GM18858 (cell line): ENCODE data around the gene MAGEB1.
A peak's percentile ranks its signal among the peaks of the same experiment; 100 is the strongest.

Experiments used
- ATAC-seq: cut with Tn5 transposase; IDR thresholded peaks from one replicate; pipeline ENCODE4 v1.9.1; 2021; ENCODE audit not compliant: unreplicated experiment

Gene MAGEB1

DNA sequence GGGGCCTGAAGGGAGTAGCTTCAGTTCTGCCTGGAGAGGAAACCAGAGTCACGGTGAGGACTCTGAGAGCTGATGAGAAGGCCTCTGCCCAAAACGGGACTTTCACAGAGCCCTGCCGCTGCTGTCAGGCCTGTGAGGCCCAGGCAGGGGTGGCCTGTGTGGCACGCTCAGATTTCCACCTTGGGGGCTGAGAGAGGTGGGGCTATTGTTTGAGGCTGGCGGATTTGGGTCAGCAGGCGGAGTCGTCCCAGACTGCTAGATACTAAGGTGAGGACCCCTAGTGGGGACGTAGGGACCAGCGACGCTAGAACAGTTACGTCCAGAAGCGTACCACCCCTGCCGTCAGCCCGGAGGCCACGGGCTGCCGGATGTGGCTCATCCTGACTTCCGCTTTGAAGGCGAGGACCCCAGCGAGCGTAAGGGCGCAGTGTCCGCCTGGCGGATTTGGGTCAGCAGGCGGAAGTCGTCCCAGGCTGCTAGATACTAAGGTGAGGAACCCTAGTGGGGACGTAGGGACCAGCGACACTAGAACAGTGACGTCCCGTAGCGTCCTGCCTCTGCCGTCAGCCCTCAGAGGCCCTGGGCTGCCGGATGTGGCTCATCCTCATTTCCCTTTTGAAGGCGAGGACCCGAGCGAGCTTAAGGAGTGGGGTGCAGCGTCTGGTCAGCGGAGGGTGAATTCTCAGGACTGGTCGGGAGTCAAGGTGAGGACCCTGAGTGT lies at the start of gene MAGEB1:
MAGEB1 (plus strand) TSS at position 378 of the 721 bp plus-strand sequence. CDS start 3,348 bp downstream, outside the sequence.
- no peak for ATAC-seq

DNA sequence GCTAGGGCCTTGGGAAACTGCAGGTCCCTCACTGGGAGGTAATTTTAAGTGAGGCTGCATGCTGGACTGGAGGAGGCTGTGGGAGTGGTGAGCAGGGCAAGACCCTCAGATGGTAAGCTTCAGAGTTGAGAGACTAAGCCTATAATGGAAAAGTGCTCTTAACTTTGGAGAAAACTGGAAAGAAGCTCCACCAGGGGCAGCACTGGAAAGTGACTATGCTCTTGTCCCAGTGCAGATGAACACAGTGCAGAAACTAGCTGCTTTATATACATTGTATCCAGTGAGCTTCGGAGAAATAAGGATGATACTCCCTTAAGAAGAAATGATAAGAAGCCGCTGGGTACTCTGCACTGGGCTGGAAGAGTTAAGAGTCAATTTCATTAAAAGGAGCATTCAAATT lies 34.8 kb upstream of the MAGEB1 start:
- ATAC-seq = no peak

- ATAC-seq = no peak
Measured at GRCh38 chrX:30215357-30215843, 31.5 kb upstream of the MAGEB1 start, which contains the start of gene MAGEB2. MAGEB2 (plus strand) TSS chrX:30215563; CDS start chrX:30218581, 3,018 bp downstream.

GRCh38 chrX:30217465-30217864 lies 29.5 kb upstream of the MAGEB1 start:
- ATAC-seq = no peak

- no peak for ATAC-seq
Measured at GRCh38 chrX:30219372-30219771, 27.6 kb upstream of the MAGEB1 start.

- ATAC-seq = no peak
Measured at GRCh38 chrX:30220661-30221060, 26.3 kb upstream of the MAGEB1 start.

DNA sequence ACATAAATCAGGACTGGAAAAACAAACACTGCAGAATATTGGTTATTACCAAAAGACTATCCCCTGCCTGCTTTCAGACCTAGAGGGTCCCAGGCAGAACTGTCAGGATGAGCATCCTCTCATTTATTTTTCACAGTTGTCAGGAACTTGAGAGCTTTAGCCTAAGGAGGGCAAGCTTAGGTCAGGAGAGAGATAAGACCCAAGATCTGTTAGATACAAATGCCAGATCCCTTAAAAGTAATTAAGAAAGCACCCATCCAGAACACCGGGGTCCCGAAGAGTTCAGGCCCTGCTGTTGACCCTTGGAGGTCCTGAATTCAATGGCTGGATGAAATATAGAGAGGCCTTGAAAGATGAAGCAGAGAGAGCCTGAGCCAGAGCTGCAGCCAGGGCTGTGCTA lies 22.4 kb upstream of the MAGEB1 start:
- no peak for ATAC-seq

DNA sequence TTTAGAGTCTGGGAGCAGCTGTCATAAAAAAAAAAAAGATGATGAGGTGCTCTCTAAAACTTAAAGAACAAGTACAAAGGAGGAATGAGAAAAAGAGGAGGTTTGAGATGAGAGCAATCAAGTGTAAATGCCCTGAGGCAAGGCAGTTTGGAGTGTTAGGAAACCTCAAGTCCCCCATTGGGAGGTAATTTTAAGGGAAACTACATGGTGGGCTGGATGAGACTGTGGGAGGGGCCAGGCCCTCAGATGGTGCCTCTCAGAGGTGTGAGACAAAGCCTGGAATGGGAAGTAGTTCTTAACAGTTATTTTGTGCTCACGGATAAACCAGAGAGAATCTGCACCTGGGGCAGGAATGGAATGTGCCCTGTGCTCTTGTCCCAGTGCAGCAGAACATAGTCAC lies 18.4 kb upstream of the MAGEB1 start:
- ATAC-seq = no peak

DNA sequence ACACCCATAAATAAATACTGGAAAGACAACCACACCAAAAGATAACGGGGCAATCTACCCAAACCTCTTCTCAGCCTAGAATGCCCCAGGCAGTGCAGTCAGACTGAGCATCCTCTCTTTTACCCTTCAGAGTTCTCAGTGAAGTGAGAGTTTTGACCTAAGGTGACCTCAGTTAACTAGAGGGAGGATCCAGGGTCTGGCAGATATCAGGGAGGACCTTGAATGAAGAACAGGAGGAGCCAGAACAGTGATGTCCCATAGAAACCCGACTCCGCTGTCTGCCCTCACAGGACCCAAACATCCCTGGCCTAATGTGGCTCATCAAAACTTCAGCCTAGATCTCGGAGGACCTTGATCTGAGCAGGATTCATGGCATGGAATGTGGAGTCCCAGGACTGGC lies 16.6 kb upstream of the MAGEB1 start, which contains the start of gene MAGEB3:
MAGEB3 (plus strand) TSS at position 263 of the 400 bp plus-strand sequence. CDS start 5,268 bp downstream, outside the sequence.
- no peak for ATAC-seq

GRCh38 chrX:30241724-30242415 lies 5.1 kb upstream of the MAGEB1 start, which contains the start of gene MAGEB4:
MAGEB4 (plus strand) TSS chrX:30242000; CDS start chrX:30242136, 136 bp downstream.
- no peak for ATAC-seq

DNA sequence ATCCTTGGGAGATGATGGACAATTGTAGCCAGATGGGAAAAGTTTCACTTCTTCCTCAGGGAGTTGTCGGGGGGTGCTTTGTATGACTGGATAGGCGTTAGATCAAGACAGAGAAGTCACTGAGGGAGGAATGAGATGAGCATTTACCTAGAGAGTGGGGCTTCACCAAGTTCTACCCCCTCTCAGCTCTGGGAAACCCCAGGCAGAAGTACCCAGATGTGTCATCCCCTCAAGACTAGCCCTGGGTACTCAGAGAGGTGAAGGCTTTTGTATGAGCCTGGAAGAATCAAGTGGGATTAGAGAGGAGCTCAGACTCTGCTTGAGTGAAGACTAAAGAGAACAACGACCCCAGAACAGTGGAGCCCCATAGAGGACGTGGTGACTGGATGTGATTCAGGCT lies 1.9 kb downstream of the MAGEB1 start:
- ATAC-seq = peak; percentile 52

GRCh38 chrX:30253257-30253656 lies 6.3 kb downstream of the MAGEB1 start:
- peak; percentile 49 for ATAC-seq

DNA sequence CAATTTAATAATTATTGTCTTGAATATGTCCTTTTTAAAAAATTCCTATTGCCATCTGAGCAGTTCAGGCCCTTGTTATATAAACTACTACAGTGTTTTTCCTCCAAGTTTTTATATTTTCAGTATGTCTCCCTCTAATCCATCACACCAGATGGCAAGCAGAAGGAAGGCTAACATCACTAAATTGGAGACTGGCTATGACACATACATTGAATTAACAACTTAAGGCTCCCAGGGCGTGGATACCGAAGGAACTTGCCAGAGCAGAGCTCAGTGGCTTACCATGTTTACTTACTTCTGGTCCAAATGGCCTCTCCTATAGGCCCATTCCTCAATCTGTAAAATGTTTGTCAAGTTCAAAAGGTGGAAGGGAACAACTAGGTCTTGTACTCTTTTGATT lies 13.0 kb downstream of the MAGEB1 start:
- no peak for ATAC-seq

- no peak for ATAC-seq
Measured at GRCh38 chrX:30261012-30261411, 14.1 kb downstream of the MAGEB1 start.

DNA sequence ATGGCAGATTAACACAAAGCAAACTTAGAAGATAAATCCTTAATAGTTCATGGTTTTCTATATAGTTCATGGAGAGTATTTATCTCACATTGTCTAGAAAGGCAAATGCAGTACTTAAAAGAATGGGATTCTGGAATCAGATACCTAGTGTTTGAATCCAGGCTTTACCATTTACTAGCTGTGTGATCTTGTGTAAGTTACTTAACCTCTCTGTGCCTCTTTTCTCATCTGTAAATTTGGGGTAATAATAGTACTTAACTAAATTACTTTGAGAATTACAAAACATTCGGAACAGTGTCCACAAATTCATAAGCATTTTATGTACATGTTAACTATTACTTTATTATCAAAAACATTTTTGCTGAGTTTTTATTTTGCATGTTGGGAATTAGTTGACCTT lies 15.8 kb downstream of the MAGEB1 start:
- no peak for ATAC-seq

GRCh38 chrX:30270639-30271038 lies 23.7 kb downstream of the MAGEB1 start:
- no peak for ATAC-seq

DNA sequence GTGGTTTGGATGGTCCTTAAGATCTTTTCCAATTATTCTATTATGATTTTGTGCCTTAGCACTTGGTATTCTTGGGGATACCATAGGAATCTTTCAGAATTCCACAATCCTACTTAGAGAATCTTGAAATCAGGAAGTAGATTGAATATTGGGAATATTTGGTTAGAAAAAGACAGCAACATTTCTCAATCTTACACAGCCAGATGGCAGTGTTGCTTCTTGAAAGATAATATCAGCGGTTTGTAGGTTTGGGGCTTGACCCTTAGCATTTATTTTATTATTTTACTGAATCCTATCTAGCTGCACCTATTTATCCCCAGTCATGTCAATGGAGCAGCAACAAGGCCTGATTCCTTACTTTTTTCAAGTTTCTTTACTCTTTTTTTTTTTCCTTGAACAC lies 28.6 kb downstream of the MAGEB1 start:
- ATAC-seq = no peak

- ATAC-seq = no peak
Measured at GRCh38 chrX:30278365-30278764, 31.4 kb downstream of the MAGEB1 start.

DNA sequence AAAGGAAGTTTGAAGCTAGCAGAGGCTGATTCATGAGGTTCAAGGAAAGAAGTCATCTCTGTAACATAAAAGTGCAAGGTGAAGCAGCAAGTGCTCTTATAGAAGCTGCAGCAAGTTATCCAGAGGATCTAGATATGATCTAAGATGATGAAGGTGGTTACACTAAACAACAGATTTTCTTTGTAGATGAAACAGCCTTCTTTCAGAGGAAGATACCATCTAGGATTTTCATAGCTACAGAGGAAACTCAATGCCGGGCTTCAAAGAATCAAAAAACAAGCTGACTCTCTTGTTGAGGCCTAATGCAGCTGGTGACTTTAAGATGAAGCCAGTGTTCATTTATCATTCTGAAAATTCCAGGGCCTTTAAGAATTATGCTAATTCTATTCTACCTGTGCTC lies 33.5 kb downstream of the MAGEB1 start:
- ATAC-seq = no peak

GRCh38 chrX:30282527-30282926 lies 35.6 kb downstream of the MAGEB1 start:
- no peak for ATAC-seq

DNA sequence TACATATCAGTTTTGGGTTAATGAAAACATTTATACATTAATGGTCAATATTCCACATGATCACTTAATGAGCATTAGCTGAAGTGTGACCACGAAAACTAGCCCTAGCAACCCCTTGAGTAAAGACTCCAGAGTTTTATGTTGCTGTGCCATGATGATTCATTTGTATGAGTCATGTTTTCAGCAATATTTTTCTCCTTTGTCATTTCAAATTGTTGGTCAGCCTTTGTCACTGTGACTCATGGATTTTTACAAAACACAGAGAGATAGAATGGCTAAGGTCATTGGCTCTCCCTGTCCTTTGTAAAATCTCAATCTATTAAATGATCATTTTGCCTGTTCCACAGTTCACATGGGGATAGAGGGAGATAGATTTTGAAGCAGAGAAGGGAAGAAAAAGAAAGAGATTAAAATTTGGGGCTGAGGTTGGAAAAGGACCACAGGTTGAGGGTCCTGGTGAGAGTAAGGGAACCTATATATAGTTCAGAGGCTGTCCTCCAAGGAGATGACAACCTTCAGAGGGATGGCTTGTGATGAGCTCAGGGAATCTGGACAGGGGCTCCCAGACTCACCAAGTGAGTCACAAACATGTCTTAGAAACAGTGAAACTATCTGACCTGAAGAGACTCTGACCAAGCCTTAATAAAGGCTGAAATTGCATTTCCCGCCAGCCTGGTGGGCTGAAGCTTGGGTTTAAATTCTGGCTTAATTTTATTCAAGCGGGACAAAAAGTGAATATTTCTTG lies 36.7 kb downstream of the MAGEB1 start:
- no peak for ATAC-seq
